NK-92 (cell line): ENCODE data around the gene KRTAP4-2.
"Not testable (repeated sequence)": the region's sequence is repeated elsewhere in the genome, so short reads cannot be mapped to it uniquely, and the experiment has no call there.

Experiments used
- DNase-seq: peaks from one replicate; lab custom pipeline; 2025; ENCODE audit not compliant: unreplicated experiment; lab: John Stamatoyannopoulos, UW

KRTAP4-2 gene

GRCh38 chr17:41177727-41178271 lies at the start of gene KRTAP4-2:
Gene KRTAP4-2 (minus strand): TSS chr17:41178221. CDS start chr17:41178164, 57 bp downstream.
- no peak for DNase-seq

GRCh38 chr17:41226598-41227095 lies 48.6 kb upstream of the KRTAP4-2 start, which contains the start of gene KRTAP9-2:
Gene KRTAP9-2 (plus strand): TSS chr17:41226648. CDS start chr17:41226655, 7 bp downstream.
- DNase-seq, result not testable (repeated sequence)

- DNase-seq, result no peak
Measured at GRCh38 chr17:41226051-41226450, 48.0 kb upstream of the KRTAP4-2 start.

- DNase-seq, result no peak
Measured at GRCh38 chr17:41223821-41224220, 45.8 kb upstream of the KRTAP4-2 start.

GRCh38 chr17:41215681-41216080 lies 37.7 kb upstream of the KRTAP4-2 start:
- no peak for DNase-seq

GRCh38 chr17:41212524-41213169 lies 34.6 kb upstream of the KRTAP4-2 start:
- DNase-seq, result no peak

GRCh38 chr17:41211845-41212466 lies 33.9 kb upstream of the KRTAP4-2 start:
- no peak for DNase-seq

- DNase-seq, result no peak
Measured at GRCh38 chr17:41199421-41200078, 21.5 kb upstream of the KRTAP4-2 start.

GRCh38 chr17:41196068-41196467 lies 18.0 kb upstream of the KRTAP4-2 start:
- DNase-seq, result no peak

GRCh38 chr17:41190328-41190727 lies 12.3 kb upstream of the KRTAP4-2 start:
- no peak for DNase-seq

GRCh38 chr17:41189837-41190318 lies 11.9 kb upstream of the KRTAP4-2 start, which contains the start of gene KRTAP9-1:
Gene KRTAP9-1 (plus strand): TSS chr17:41189887. CDS start chr17:41189887, 0 bp downstream.
- DNase-seq, result not testable (repeated sequence)

GRCh38 chr17:41186872-41187271 lies 8.9 kb upstream of the KRTAP4-2 start:
- no peak for DNase-seq

- DNase-seq, result no peak
Measured at GRCh38 chr17:41185001-41185400, 7.0 kb upstream of the KRTAP4-2 start.

GRCh38 chr17:41184480-41184961 lies 6.5 kb upstream of the KRTAP4-2 start, which contains the start of gene KRTAP4-1:
Gene KRTAP4-1 (minus strand): TSS chr17:41184911. CDS start chr17:41184854, 57 bp downstream.
- no peak for DNase-seq

GRCh38 chr17:41178843-41179616 lies 1.0 kb upstream of the KRTAP4-2 start:
- DNase-seq, result no peak

- DNase-seq, result no peak
Measured at GRCh38 chr17:41178341-41178740, 320 bp upstream of the KRTAP4-2 start.

GRCh38 chr17:41176744-41177387 lies 1.2 kb downstream of the KRTAP4-2 start:
- DNase-seq, result no peak

GRCh38 chr17:41171886-41172285 lies 6.1 kb downstream of the KRTAP4-2 start:
- no peak for DNase-seq

GRCh38 chr17:41168121-41168520 lies 9.9 kb downstream of the KRTAP4-2 start, which contains the start of gene KRTAP4-3:
Gene KRTAP4-3 (minus strand): TSS chr17:41168221. CDS start chr17:41168172, 49 bp downstream.
- DNase-seq, result no peak

- no peak for DNase-seq
Measured at GRCh38 chr17:41167561-41167960, 10.5 kb downstream of the KRTAP4-2 start.
